Endometrial microvascular endothelial cells (primary cell): ENCODE data around the gene NME7. TPM values are rescaled to one million over a fixed set of nuclear protein-coding genes. Genes with fewer than 3 reads are reported as not detected.
"Not testable (repeated sequence)": the region's sequence is repeated elsewhere in the genome, so short reads cannot be mapped to it uniquely, and the experiment has no call there.

Source experiments
- in situ Hi-C: cut with HindIII; loops from 2 replicates; pipeline ENCODE4 v1.10.0; 2017; ENCODE audit warnings: low sequenced_read_pairs, low pct_unique_long_range_greater_than_20kb; ENCODE audit errors: inconsistent ontology term
- total RNA-seq: library from RNA; depleted of rRNA; stranded (reverse); fragments of >200 nt; gene quantifications from one replicate; pipeline ENCODE4 v1.2.3, GENCODE V29; 2015; ENCODE audit errors: inconsistent ontology term

NME7 gene
- total RNA-seq, 1 donor from 2014 or later: 22.7 TPM

- in situ Hi-C loops: no loop called here
Measured at GRCh38 chr1:169312084-169312954, 55.3 kb downstream of the NME7 start.

DNA sequence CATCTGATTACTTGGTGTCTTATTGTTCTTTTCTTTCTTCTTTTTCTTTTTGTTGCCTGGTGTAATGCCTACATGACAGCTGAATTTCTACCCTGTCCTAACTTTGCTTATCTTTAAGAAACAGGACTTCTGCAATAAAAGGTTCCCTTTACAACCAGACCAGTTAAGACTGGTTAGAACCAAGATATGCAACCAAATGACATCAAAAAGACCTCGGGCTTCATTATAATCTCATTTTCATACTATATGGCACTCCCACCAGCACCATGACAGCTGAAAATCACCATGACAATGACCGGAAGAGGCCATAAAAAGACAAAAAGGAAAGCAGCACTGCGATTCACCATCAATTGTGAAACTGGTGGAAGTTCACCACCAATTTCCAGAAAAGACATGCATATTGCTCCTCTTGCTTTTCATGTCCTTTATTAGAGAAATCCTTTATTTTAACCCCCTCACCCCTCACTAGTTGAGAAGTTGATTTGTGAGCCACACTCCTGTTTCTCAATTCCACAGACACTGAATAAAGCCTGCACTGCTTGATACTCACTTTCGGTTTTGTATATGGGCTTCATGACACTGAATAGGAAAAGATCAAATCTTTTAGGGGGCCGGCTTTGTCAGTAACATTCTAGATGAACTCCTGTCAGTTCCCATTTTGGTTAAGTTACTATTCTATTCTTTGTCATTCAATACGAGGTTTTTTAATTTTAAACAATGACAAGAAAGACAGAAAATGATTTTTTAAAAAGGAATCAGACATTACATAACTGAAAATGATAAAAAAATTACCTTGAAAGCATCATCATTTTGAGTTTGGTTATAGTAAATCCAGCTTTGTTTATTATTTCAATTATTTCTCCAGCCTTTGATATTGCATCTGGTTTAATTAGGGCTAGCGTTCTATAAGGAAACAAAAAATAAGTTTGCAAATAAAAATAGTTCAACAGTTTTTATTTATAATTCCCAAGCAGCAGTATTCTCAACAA is 58.1 kb downstream of the NME7 start:
- in situ Hi-C loops: no loop called here

GRCh38 chr1:169308313-169309039 is 59.1 kb downstream of the NME7 start:
- in situ Hi-C loops: no loop called here

GRCh38 chr1:169307176-169307575 is 60.4 kb downstream of the NME7 start:
- in situ Hi-C loops: no loop called here

DNA sequence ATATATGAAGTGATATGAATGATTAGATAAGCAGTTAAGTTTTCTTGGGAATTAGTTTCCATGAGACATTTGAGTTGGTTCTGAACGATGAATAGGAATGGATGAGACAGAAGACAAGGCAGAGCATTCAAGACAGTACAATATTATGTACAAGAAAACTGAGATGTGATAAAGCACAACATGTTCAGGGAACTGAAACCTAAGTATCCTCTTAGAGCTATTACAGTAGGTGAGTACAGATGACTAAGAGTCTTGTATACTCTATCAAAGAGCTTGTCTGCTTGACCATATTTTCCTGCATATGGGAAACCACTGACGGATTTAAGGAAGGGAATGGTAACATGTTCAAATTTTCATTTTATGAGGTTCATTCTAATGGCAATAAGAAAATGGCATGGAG is 61.6 kb downstream of the NME7 start:
- in situ Hi-C loops: no loop called here

DNA sequence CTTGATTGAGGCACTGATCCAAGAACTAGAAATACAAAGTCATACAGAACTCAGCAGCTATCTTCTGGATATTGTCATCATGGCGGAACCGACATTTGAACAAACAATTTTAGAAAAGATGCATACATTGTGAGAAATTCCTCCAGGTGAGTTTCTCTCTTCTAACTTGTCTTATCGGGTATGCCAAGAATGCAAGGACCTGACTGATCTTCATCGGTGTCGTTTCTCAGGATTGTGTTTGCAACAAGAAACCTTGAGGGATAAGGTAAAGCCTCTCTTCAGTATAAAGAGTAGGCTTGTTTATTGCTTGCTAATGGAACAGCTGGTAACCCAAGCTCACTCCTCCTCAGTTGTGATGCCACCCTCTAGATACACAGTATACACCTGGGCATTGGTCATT is 62.2 kb downstream of the NME7 start:
- in situ Hi-C loops: no loop called here

- in situ Hi-C loops: no loop called here
Measured at GRCh38 chr1:169300854-169301253, 66.7 kb downstream of the NME7 start.

DNA sequence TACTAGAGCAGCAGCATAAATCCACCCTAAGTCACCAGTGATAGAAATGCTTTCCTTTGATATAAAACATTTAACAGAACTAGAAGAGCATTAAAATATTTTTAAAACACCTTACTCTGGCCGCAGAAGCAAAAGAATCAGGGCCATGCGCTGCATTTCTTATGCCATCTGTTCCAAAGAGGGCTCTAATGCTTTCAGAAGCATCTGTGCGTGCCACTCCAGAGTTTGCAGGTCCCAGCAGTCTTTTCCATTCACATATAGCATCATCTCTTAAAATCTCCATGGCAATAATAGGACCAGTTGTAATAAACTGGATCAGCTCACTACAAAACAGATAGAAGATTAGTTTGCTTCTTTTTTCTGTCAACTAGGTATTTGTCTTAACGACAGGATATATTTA is 69.2 kb downstream of the NME7 start:
- in situ Hi-C loops: no loop called here

DNA sequence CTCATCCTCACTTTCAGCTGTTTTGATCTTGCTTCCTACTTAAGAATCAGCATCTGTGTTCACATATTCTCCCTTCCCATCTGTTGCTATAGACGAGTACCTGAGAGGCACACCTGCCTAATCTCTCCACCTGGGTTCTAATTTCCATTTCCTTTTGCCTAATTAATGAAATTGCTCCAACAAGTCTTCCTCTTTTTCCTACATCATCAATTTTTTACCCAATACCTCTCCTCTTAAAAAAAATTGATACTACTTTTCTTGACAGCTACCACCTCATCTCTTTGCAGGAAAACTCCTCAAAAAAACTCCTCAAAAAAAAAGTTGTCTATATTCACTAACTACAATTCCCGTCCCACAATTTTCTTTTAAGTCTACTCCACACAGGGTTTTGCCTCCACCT is 71.8 kb downstream of the NME7 start:
- in situ Hi-C loops: no loop called here

- in situ Hi-C loops: no loop called here
Measured at GRCh38 chr1:169295425-169295824, 72.2 kb downstream of the NME7 start.

GRCh38 chr1:169289016-169289415 is 78.6 kb downstream of the NME7 start:
- in situ Hi-C loops: no loop called here

GRCh38 chr1:169288011-169288414 is 79.6 kb downstream of the NME7 start:
- in situ Hi-C loops: no loop called here

DNA sequence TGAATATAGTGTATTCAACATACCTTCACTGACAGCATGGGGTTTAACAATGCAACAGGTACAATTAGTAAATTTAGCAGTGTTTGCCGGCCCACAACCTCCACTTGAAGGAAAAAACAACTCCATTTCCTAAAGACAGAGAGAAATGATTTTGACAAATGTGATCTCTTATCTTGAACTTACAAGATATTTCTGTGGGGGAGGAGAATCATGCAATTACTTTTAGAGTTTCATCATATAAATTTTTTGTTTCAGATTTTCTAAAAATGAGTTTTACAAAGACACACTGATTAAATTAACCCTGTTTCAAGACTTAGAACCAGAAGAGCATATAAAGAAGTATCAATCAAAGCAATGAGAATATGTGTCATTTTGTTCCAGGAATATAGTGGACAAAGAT is 80.3 kb downstream of the NME7 start:
- in situ Hi-C loops: no loop called here

DNA sequence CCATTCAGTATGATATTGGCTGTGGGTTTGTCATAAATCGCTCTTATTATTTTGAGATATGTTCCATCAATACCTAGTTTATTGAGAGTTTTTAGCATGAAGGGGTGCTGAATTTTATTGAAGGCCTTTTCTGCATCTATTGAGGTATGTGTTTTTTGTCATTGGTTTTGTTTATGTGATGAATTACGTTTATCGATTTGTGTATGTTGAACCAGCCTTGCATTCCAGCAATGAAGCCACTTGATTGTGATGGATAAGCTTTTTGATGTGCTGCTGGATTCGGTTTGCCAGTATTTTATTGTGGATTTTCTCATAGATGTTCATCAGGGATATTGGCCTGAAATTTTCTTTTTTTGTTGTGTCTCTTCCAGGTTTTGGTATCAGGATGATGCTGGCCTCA is 86.0 kb downstream of the NME7 start:
- in situ Hi-C loops: not testable (repeated sequence)

DNA sequence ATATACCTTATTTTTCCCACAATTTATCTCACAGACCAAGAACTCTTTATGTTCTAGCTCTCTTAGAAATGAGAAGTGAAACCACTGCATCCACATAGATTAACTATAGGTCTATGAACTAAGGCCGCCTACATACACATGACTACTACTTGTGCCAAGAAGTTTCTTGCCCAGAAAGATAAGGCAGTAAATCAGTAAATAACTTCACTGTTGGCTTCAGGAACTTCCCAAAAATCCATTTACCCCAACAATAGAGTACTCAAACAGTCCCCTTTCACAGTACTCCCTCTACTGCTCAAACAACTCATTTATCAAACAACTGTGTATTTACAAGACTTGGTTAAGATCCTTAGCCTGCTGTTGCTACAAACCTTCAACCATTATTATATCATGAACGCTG is 96.5 kb downstream of the NME7 start:
- in situ Hi-C loops: no loop called here

GRCh38 chr1:169266133-169266532 is 101.5 kb downstream of the NME7 start:
- in situ Hi-C loops: no loop called here

DNA sequence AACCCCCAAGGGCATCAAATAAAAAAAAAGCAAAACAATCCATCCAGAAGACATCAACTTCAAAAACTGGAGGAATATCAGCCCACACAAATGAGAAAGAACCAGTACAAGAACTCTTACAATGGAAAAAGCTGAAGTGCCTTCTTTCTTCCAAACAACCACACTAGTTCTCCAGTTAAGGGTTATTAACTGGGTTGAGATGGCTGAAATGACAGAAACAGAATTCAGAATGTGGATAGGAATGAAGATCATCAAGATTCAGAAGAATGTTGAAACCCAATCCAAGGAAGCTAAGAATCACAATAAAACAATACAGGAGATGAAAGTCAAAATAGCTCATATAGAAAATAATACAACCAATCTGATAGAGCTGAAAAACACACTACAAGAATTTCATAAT is 104.5 kb downstream of the NME7 start:
- in situ Hi-C loops: no loop called here

DNA sequence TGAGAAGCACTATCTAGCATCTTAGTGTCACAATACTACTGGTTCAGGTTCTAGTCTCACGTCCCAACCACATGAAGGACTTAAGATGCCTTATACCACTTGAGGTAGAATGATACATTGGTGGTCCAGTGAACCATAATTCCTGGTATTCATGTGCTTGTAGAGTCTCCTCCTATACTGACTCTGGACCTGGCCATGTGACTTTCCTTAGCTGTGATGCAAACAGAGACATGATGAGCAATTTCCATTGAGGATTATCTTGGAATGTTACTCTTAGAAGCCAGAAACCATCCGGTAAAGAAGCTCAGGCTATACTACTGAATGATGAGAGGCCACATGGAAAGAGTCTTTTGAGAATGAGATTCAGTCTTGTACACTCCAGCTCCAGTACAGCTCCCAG is 105.7 kb downstream of the NME7 start:
- in situ Hi-C loops: no loop called here

- in situ Hi-C loops: no loop called here
Measured at GRCh38 chr1:169260478-169261151, 107.0 kb downstream of the NME7 start.
